ENCODE results near the gene GALK2.

Gene GALK2

DNA sequence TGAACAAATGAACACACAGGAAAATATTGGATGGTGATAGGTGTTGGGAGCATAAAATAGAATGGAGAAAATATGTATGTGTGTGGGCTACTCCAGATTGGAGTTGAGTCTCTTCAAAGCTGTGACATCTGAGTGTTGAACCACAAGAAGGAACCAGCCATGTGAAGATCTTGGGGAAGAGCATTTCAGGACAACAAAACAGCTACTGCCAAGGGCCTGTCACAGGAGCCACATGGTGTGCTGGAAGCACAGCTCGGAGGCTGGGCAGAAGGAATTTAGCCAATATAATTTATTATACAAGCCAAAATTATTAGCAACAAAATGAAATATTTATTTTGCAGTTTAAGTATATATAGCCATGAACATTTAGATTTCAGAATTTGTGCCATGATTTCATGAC lies 144.7 kb downstream of the GALK2 start (continued):
- TF ChIP-seq, protein P1, sequence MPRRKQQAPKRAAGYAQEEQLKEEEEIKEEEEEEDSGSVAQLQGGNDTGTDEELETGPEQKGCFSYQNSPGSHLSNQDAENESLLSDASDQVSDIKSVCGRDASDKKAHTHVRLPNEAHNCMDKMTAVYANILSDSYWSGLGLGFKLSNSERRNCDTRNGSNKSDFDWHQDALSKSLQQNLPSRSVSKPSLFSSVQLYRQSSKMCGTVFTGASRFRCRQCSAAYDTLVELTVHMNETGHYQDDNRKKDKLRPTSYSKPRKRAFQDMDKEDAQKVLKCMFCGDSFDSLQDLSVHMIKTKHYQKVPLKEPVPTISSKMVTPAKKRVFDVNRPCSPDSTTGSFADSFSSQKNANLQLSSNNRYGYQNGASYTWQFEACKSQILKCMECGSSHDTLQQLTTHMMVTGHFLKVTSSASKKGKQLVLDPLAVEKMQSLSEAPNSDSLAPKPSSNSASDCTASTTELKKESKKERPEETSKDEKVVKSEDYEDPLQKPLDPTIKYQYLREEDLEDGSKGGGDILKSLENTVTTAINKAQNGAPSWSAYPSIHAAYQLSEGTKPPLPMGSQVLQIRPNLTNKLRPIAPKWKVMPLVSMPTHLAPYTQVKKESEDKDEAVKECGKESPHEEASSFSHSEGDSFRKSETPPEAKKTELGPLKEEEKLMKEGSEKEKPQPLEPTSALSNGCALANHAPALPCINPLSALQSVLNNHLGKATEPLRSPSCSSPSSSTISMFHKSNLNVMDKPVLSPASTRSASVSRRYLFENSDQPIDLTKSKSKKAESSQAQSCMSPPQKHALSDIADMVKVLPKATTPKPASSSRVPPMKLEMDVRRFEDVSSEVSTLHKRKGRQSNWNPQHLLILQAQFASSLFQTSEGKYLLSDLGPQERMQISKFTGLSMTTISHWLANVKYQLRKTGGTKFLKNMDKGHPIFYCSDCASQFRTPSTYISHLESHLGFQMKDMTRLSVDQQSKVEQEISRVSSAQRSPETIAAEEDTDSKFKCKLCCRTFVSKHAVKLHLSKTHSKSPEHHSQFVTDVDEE (CRISPR knock-in tag; IDR thresholded peaks at IDR 0.05): no peak
- TF ChIP-seq, protein P2, sequence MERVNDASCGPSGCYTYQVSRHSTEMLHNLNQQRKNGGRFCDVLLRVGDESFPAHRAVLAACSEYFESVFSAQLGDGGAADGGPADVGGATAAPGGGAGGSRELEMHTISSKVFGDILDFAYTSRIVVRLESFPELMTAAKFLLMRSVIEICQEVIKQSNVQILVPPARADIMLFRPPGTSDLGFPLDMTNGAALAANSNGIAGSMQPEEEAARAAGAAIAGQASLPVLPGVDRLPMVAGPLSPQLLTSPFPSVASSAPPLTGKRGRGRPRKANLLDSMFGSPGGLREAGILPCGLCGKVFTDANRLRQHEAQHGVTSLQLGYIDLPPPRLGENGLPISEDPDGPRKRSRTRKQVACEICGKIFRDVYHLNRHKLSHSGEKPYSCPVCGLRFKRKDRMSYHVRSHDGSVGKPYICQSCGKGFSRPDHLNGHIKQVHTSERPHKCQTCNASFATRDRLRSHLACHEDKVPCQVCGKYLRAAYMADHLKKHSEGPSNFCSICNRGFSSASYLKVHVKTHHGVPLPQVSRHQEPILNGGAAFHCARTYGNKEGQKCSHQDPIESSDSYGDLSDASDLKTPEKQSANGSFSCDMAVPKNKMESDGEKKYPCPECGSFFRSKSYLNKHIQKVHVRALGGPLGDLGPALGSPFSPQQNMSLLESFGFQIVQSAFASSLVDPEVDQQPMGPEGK (CRISPR knock-in tag; IDR thresholded peaks at IDR 0.05; ENCODE audit: borderline replicate concordance): no peak
- no peak for TF ChIP-seq ZFP3 (CRISPR knock-in tag; IDR thresholded peaks at IDR 0.05)

DNA sequence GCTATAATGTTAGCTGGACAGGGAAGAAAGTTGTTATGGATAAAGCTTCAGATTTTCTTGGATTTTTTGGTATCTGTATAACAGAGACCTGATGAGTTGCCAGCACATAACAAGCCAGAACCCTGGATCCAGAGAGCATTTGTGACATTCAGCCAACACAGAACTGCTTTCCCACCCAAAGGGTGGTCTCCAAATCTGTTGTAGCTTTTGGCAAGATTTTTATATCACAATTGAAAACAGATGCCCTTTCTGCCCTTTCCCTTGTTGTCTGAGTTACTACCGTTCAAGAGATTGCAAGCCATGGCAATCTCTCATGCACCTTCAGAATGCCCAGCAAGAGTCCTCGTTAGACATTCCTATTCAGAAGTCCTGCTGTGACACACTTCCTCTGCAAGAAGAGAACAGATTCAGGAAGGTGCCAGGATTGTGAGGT lies 145.4 kb downstream of the GALK2 start:
- TF ChIP-seq ZNF70 (CRISPR knock-in tag; IDR thresholded peaks at IDR 0.05) (no peak), BACH2 (CRISPR knock-in tag; IDR thresholded peaks at IDR 0.05; ENCODE audit: borderline replicate concordance) (no peak), CSDC2 (CRISPR knock-in tag; IDR thresholded peaks at IDR 0.05) (no peak), TCF4 (CRISPR knock-in tag; IDR thresholded peaks at IDR 0.05; ENCODE audit: borderline replicate concordance) (0 out of 2 replicates have a peak, but pooled peaks have one; percentile 18), GLIS3 (CRISPR knock-in tag; IDR thresholded peaks at IDR 0.05) (no peak)

DNA sequence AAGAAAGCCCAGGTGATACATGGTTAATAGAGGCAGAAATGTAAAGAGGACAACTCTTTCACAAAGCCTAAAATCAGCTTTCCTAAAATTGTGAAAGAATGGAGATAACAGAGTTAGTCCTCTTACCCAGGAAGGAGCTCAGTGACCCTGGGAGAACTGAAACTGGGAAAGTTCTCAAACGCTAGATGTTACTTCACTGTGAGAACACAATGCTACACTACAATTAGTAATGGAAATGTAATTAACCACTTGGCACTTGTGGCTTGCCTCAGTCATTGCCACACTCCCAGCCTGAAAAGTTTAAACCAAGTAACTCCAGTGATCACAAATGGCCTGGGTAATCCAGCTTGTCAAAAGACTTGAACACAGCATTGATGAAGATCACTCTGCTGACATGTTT lies 150.3 kb downstream of the GALK2 start:
- TF ChIP-seq ZNF565 (CRISPR knock-in tag; conservative IDR thresholded peaks at IDR 0.05; ENCODE audit: low read depth): no peak
- TF ChIP-seq, protein P3, sequence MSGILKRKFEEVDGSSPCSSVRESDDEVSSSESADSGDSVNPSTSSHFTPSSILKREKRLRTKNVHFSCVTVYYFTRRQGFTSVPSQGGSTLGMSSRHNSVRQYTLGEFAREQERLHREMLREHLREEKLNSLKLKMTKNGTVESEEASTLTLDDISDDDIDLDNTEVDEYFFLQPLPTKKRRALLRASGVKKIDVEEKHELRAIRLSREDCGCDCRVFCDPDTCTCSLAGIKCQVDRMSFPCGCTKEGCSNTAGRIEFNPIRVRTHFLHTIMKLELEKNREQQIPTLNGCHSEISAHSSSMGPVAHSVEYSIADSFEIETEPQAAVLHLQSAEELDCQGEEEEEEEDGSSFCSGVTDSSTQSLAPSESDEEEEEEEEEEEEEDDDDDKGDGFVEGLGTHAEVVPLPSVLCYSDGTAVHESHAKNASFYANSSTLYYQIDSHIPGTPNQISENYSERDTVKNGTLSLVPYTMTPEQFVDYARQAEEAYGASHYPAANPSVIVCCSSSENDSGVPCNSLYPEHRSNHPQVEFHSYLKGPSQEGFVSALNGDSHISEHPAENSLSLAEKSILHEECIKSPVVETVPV (CRISPR knock-in tag; IDR thresholded peaks at IDR 0.05): no peak
- no peak for TF ChIP-seq SNAI2 (CRISPR knock-in tag; IDR thresholded peaks at IDR 0.05)
- TF ChIP-seq, protein P1 (CRISPR knock-in tag; IDR thresholded peaks at IDR 0.05): no peak
- TF ChIP-seq, protein P4, sequence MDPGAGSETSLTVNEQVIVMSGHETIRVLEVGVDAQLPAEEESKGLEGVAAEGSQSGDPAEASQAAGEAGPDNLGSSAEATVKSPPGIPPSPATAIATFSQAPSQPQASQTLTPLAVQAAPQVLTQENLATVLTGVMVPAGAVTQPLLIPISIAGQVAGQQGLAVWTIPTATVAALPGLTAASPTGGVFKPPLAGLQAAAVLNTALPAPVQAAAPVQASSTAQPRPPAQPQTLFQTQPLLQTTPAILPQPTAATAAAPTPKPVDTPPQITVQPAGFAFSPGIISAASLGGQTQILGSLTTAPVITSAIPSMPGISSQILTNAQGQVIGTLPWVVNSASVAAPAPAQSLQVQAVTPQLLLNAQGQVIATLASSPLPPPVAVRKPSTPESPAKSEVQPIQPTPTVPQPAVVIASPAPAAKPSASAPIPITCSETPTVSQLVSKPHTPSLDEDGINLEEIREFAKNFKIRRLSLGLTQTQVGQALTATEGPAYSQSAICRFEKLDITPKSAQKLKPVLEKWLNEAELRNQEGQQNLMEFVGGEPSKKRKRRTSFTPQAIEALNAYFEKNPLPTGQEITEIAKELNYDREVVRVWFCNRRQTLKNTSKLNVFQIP (CRISPR knock-in tag; IDR thresholded peaks at IDR 0.05; ENCODE audit: borderline replicate concordance, low read depth): no peak
- no peak for TF ChIP-seq ZNF8 (CRISPR knock-in tag; IDR thresholded peaks at IDR 0.05)
- TF ChIP-seq ESRRG (CRISPR knock-in tag; IDR thresholded peaks at IDR 0.05): no peak
- no peak for TF ChIP-seq BACH2 (CRISPR knock-in tag; IDR thresholded peaks at IDR 0.05; ENCODE audit: borderline replicate concordance)
- no peak for TF ChIP-seq ZC3H10 (CRISPR knock-in tag; IDR thresholded peaks at IDR 0.05)
- TF ChIP-seq PPARA (CRISPR knock-in tag; IDR thresholded peaks at IDR 0.05; ENCODE audit: borderline replicate concordance): no peak
- TF ChIP-seq ZFP30 (CRISPR knock-in tag; IDR thresholded peaks at IDR 0.05): no peak
- TF ChIP-seq OSR1 (CRISPR knock-in tag; IDR thresholded peaks at IDR 0.05): no peak
- no peak for TF ChIP-seq GLIS3 (CRISPR knock-in tag; IDR thresholded peaks at IDR 0.05)
- no peak for TF ChIP-seq ZNF70 (CRISPR knock-in tag; IDR thresholded peaks at IDR 0.05)
- TF ChIP-seq, protein P2 (CRISPR knock-in tag; IDR thresholded peaks at IDR 0.05; ENCODE audit: borderline replicate concordance): no peak
- TF ChIP-seq CSDC2 (CRISPR knock-in tag; IDR thresholded peaks at IDR 0.05): no peak
- TF ChIP-seq ARNTL (CRISPR knock-in tag; IDR thresholded peaks at IDR 0.05; ENCODE audit: borderline replicate concordance, low read depth): no peak
- TF ChIP-seq RARB (CRISPR knock-in tag; IDR thresholded peaks at IDR 0.05): no peak
- no peak for TF ChIP-seq ZFP3 (CRISPR knock-in tag; IDR thresholded peaks at IDR 0.05)
- no peak for ATAC-seq

More for the DNA sequence above, 145.4 kb downstream of the GALK2 start:
- ATAC-seq: peak; percentile 32

Data from SK-N-SH treated with all-trans-retinoic acid at 6 μM for 48 hours (cell line).